ENCODE results near the gene LSR. TPM values are rescaled to one million over a fixed set of nuclear protein-coding genes. Genes with fewer than 3 reads are reported as not detected.
A peak's percentile ranks its signal among the peaks of the same experiment; 100 is the strongest.

The LSR gene
- total and polyA plus RNA-seq, 10 donors: 10.9 to 30.2 (median 20.4) TPM

GRCh38 chr19:35269438-35270117 lies 20.8 kb downstream of the LSR start:
- peak overlapping the region; percentile 53 to 90 (median 64) for H3K4me3 ChIP-seq
- H3K27ac ChIP-seq: peak overlapping the region; percentile 87 to 97 (median 94)
- TF ChIP-seq CTCF (IDR thresholded peaks at IDR 0.05 in 8 of 11, conservative IDR thresholded peaks at IDR 0.05 in 3 of 11) (peak; percentile 38 to 95 (median 91)), POLR2AphosphoS5 (IDR thresholded peaks at IDR 0.05) (peak; percentile 80 to 84 (median 81)), POLR2A (IDR thresholded peaks at IDR 0.05) (no peak)
- 0 to 6% (median 4%) methylated on average over 11 to 66 of the region's 66 CpGs for WGBS, 5 donors
- H3K36me3 ChIP-seq: peaks cover 0 to 62% (median 34%) of the 10 kb centered on the region in 6 donors
- no peaks in the 10 kb centered on the region for H3K27me3 ChIP-seq (replicated peaks in 1 of 7)
- no peaks in the 10 kb centered on the region for H3K9me3 ChIP-seq
- DNase-seq: peak; percentile 97
- intact Hi-C loops (cut with DNase I; ENCODE audit: low total_unique reads): loop anchor here (5.0 to 10.0 kb wide), 2 partner anchors 65 to 117 kb away; partner anchors contain the start of gene FXYD5
- H3K4me1 ChIP-seq: peaks cover 32 to 81% (median 66%) of the 10 kb centered on the region in 6 donors

- Histone ChIP-seq H3K27me3 (replicated peaks in 1 of 7) (no peaks in the 10 kb centered on the region), H3K4me3 (peak overlapping the region in 2 of 8 donors; percentile 64 to 90), H3K36me3 (peaks cover 0 to 68% (median 40%) of the 10 kb centered on the region in 6 donors), H3K27ac (peak overlapping the region in 5 of 8 donors; percentile 93 to 97 (median 95)), H3K4me1 (peaks cover 32 to 76% (median 57%) of the 10 kb centered on the region in 6 donors), H3K9me3 (no peaks in the 10 kb centered on the region)
- no peak for TF ChIP-seq POLR2A (IDR thresholded peaks at IDR 0.05)
- no peak for TF ChIP-seq CTCF (IDR thresholded peaks at IDR 0.05 in 8 of 11, conservative IDR thresholded peaks at IDR 0.05 in 3 of 11)
- TF ChIP-seq POLR2AphosphoS5 (IDR thresholded peaks at IDR 0.05): no peak
- no peak for DNase-seq
- 88 to 90% (median 89%) methylated on average over 15 to 16 of the region's 16 CpGs for WGBS, 5 donors
- intact Hi-C loops (cut with DNase I; ENCODE audit: low total_unique reads): loop anchor here (10.0 kb wide), 1 partner anchor 64 kb away; no protein-coding TSS in a partner anchor
These were observed 21.6 kb downstream of the LSR start for GRCh38 chr19:35270381-35270811.

GRCh38 chr19:35271546-35271945 lies 22.7 kb downstream of the LSR start:
- H3K9me3 ChIP-seq: no peaks in the 10 kb centered on the region
- TF ChIP-seq POLR2AphosphoS5 (IDR thresholded peaks at IDR 0.05): no peak
- TF ChIP-seq CTCF (IDR thresholded peaks at IDR 0.05 in 8 of 11, conservative IDR thresholded peaks at IDR 0.05 in 3 of 11): no peak
- TF ChIP-seq POLR2A (IDR thresholded peaks at IDR 0.05): no peak
- no peaks in the 10 kb centered on the region for H3K27me3 ChIP-seq (replicated peaks in 1 of 7)
- no peak for DNase-seq
- H3K4me3 ChIP-seq: no peak overlapping the region
- peaks cover 0 to 70% (median 51%) of the 10 kb centered on the region in 6 donors for H3K36me3 ChIP-seq
- H3K27ac ChIP-seq: peak overlapping the region in 3 of 8 donors; percentile 10 to 30 (median 19)
- 90 to 96% (median 90%) methylated on average over 6 to 7 of the region's 7 CpGs for WGBS, 5 donors
- H3K4me1 ChIP-seq: peaks cover 25 to 65% (median 46%) of the 10 kb centered on the region in 6 donors
- intact Hi-C loops (cut with DNase I; ENCODE audit: low total_unique reads): loop anchor here (10.0 kb wide), 1 partner anchor 63 kb away; no protein-coding TSS in a partner anchor

- DNase-seq: no peak
- TF ChIP-seq POLR2AphosphoS5 (IDR thresholded peaks at IDR 0.05): peak in 1 of 3 donors; percentile 48
- TF ChIP-seq CTCF (IDR thresholded peaks at IDR 0.05 in 8 of 11, conservative IDR thresholded peaks at IDR 0.05 in 3 of 11): no peak
- no peak for TF ChIP-seq POLR2A (IDR thresholded peaks at IDR 0.05)
- Histone ChIP-seq H3K9me3 (no peaks in the 10 kb centered on the region), H3K4me3 (no peak overlapping the region), H3K27ac (peak overlapping the region in 4 of 8 donors; percentile 10 to 30 (median 20)), H3K27me3 (replicated peaks in 1 of 7) (no peaks in the 10 kb centered on the region), H3K36me3 (peaks cover 0 to 76% (median 58%) of the 10 kb centered on the region in 6 donors), H3K4me1 (peaks cover 20 to 65% (median 39%) of the 10 kb centered on the region in 6 donors)
- 61 to 67% (median 63%) methylated on average over 16 of the region's 16 CpGs for WGBS, 5 donors
- intact Hi-C loops (cut with DNase I; ENCODE audit: low total_unique reads): loop anchor here (10.0 kb wide), 1 partner anchor 63 kb away; no protein-coding TSS in a partner anchor
These were observed 23.4 kb downstream of the LSR start for GRCh38 chr19:35272122-35272719.
